Progenitor cell of endocrine pancreas (in vitro differentiated cells): ENCODE results near the gene FHAD1. TPM values are rescaled to one million over a fixed set of nuclear protein-coding genes. Genes with fewer than 3 reads are reported as not detected.
"Not testable (repeated sequence)": the region's sequence is repeated elsewhere in the genome, so short reads cannot be mapped to it uniquely, and the experiment has no call there.

ENCODE experiments used
- DNase-seq: peaks from one replicate; pipeline ENCODE4 v3.0.0; 2021; ENCODE audit warnings: low spot score; ENCODE audit not compliant: unreplicated experiment
- H3K27ac Mint-ChIP-seq: 2 replicates; pipeline ENCODE4 v1.8.0; 2021; ENCODE audit warnings: mild to moderate bottlenecking, moderate library complexity, mixed read lengths
- H3K27me3 Mint-ChIP-seq: 2 replicates; pipeline ENCODE4 v1.8.0; 2021; ENCODE audit warnings: mixed read lengths
- H3K36me3 Mint-ChIP-seq: 2 replicates; pipeline ENCODE4 v1.8.0; 2022; ENCODE audit warnings: mixed read lengths; ENCODE audit not compliant: insufficient read depth
- H3K4me1 Mint-ChIP-seq: 2 replicates; pipeline ENCODE4 v1.8.0; 2021; ENCODE audit warnings: low read depth, mixed read lengths
- H3K4me3 Mint-ChIP-seq: 2 replicates; pipeline ENCODE4 v1.8.0; 2021; ENCODE audit warnings: low read depth, mild to moderate bottlenecking, moderate library complexity, mixed read lengths
- H3K9me3 Mint-ChIP-seq: 2 replicates; pipeline ENCODE4 v1.8.0; 2021; ENCODE audit warnings: low read depth, mixed read lengths
- CTCF ChIP-seq: fragments of 200-600 bp; sonication (generic); IDR thresholded peaks from one replicate; pipeline ENCODE4 v1.5.0; 2021; ENCODE audit warnings: antibody characterized with exemption, mild to moderate bottlenecking; ENCODE audit not compliant: unreplicated experiment
- total RNA-seq: library from RNA; stranded (reverse); gene quantifications from 2 replicates; pipeline ENCODE4 v1.2.1, GENCODE V29; 2021

Gene FHAD1
- total RNA-seq, 1 donor from 2014 or later, result 5.0 TPM

- Mint-ChIP-seq H3K9me3 (peaks cover 3% of the 10 kb centered on the region), H3K27ac (no peak overlapping the region), H3K36me3 (no peaks in the 10 kb centered on the region), H3K4me3 (no peak overlapping the region), H3K4me1 (no peaks in the 10 kb centered on the region), H3K27me3 (no peaks in the 10 kb centered on the region)
- DNase-seq, result no peak
- no peak for TF ChIP-seq CTCF
These were observed 48.7 kb downstream of the FHAD1 start for GRCh38 chr1:15295696-15296095.

GRCh38 chr1:15296585-15297321 lies 49.7 kb downstream of the FHAD1 start:
- no peaks in the 10 kb centered on the region for H3K36me3 Mint-ChIP-seq
- peaks cover 3% of the 10 kb centered on the region for H3K9me3 Mint-ChIP-seq
- no peaks in the 10 kb centered on the region for H3K4me1 Mint-ChIP-seq
- no peak overlapping the region for H3K4me3 Mint-ChIP-seq
- no peak for TF ChIP-seq CTCF
- DNase-seq, result no peak
- no peak overlapping the region for H3K27ac Mint-ChIP-seq
- H3K27me3 Mint-ChIP-seq, result peaks cover 4% of the 10 kb centered on the region

GRCh38 chr1:15297975-15298374 lies 51.0 kb downstream of the FHAD1 start:
- H3K27me3 Mint-ChIP-seq, DNase-seq, H3K9me3 Mint-ChIP-seq, H3K27ac Mint-ChIP-seq, H3K36me3 Mint-ChIP-seq, H3K4me1 Mint-ChIP-seq, H3K4me3 Mint-ChIP-seq: not testable (repeated sequence)

GRCh38 chr1:15299179-15299578 lies 52.2 kb downstream of the FHAD1 start:
- TF ChIP-seq CTCF, result no peak
- no peak overlapping the region for H3K27ac Mint-ChIP-seq
- H3K4me1 Mint-ChIP-seq, result peaks cover 4% of the 10 kb centered on the region
- no peak overlapping the region for H3K4me3 Mint-ChIP-seq
- peaks cover 4% of the 10 kb centered on the region for H3K27me3 Mint-ChIP-seq
- peaks cover 3% of the 10 kb centered on the region for H3K9me3 Mint-ChIP-seq
- DNase-seq, result no peak
- H3K36me3 Mint-ChIP-seq, result no peaks in the 10 kb centered on the region

GRCh38 chr1:15299806-15300205 lies 52.8 kb downstream of the FHAD1 start:
- Mint-ChIP-seq H3K27me3 (peaks cover 4% of the 10 kb centered on the region), H3K4me1 (peaks cover 8% of the 10 kb centered on the region), H3K36me3 (no peaks in the 10 kb centered on the region), H3K27ac (no peak overlapping the region), H3K9me3 (peaks cover 3% of the 10 kb centered on the region), H3K4me3 (no peak overlapping the region)
- DNase-seq, result no peak
- TF ChIP-seq CTCF, result no peak

GRCh38 chr1:15303935-15304334 lies 56.9 kb downstream of the FHAD1 start:
- Mint-ChIP-seq H3K27ac (no peak overlapping the region), H3K4me3 (no peak overlapping the region), H3K27me3 (peaks cover 6% of the 10 kb centered on the region), H3K9me3 (peaks cover 5% of the 10 kb centered on the region), H3K36me3 (peaks cover 6% of the 10 kb centered on the region), H3K4me1 (peaks cover 15% of the 10 kb centered on the region)
- TF ChIP-seq CTCF, result no peak
- no peak for DNase-seq
